ENCODE data around the gene SPX. TPM values are rescaled to one million over a fixed set of nuclear protein-coding genes. Genes with fewer than 3 reads are reported as not detected.

The SPX gene
- total RNA-seq, 1 experiment from 2014 or later, result 0.39 TPM

GRCh38 chr12:21528953-21529352 is 2.9 kb downstream of the SPX start:
- H3K9me3 ChIP-seq (ENCODE audit: insufficient read depth, low read depth), result no peaks in the 10 kb centered on the region
- no peaks in the 10 kb centered on the region for H3K36me3 ChIP-seq (ENCODE audit: low read depth)
- H3F3A ChIP-seq (ENCODE audit: insufficient read depth, low read depth), result no peaks in the 10 kb centered on the region
- DNase-seq, result no peak
- no TSS peak for BruUV-seq (replicated peaks)
- no peak overlapping the region for H3K27ac ChIP-seq
- H3K4me1 ChIP-seq (replicated peaks; ENCODE audit: insufficient read depth), result peaks cover 13% of the 10 kb centered on the region
- H2AFZ ChIP-seq, result no peak overlapping the region; the same call in 1 of the 2 replicates
- POLR2A ChIA-PET (ENCODE audit: unreplicated experiment), result no interaction called here
- no peak overlapping the region for H3K4me3 ChIP-seq
- H3K4me2 ChIP-seq, result no peak overlapping the region
- intact Hi-C loops (cut with micrococcal nuclease; ENCODE audit: unreplicated experiment), result no loop called here
- 0 out of 2 replicates have a peak, but pooled peaks cover 4% of the 10 kb centered on the region for H3K9me2 ChIP-seq (ENCODE audit: insufficient read depth)
- H4K20me1 ChIP-seq (ENCODE audit: insufficient read depth), result no peaks in the 10 kb centered on the region
- peaks cover 10% of the 10 kb centered on the region; the same call in 1 of the 2 replicates for H3K27me3 ChIP-seq (ENCODE audit: insufficient read depth, low read depth)
- no peak for TF ChIP-seq CTCF (conservative IDR thresholded peaks at IDR 0.05)
- TF ChIP-seq EZH2 (IDR thresholded peaks at IDR 0.05; ENCODE audit: low read depth), result no peak
- CTCF ChIA-PET, result interaction anchor here (0.6 kb wide), 1 partner anchor 1003 kb away, joined by 4 read pairs; no protein-coding TSS in a partner anchor
- no peaks in the 10 kb centered on the region for H3K79me2 ChIP-seq (ENCODE audit: low read depth)

GRCh38 chr12:21529456-21529855 is 3.4 kb downstream of the SPX start:
- Histone ChIP-seq H3K4me2 (no peak overlapping the region), H3K27me3 (ENCODE audit: insufficient read depth, low read depth) (peaks cover 10% of the 10 kb centered on the region; the same call in 1 of the 2 replicates), H3K36me3 (ENCODE audit: low read depth) (no peaks in the 10 kb centered on the region), H3K4me1 (replicated peaks; ENCODE audit: insufficient read depth) (peaks cover 13% of the 10 kb centered on the region), H4K20me1 (ENCODE audit: insufficient read depth) (no peaks in the 10 kb centered on the region), H2AFZ (no peak overlapping the region), H3K27ac (no peak overlapping the region), H3K79me2 (ENCODE audit: low read depth) (no peaks in the 10 kb centered on the region), H3K4me3 (no peak overlapping the region), H3F3A (ENCODE audit: insufficient read depth, low read depth) (no peaks in the 10 kb centered on the region), H3K9me2 (ENCODE audit: insufficient read depth) (0 out of 2 replicates have a peak, but pooled peaks cover 4% of the 10 kb centered on the region), H3K9me3 (ENCODE audit: insufficient read depth, low read depth) (no peaks in the 10 kb centered on the region)
- BruUV-seq (replicated peaks), result no TSS peak
- POLR2A ChIA-PET (ENCODE audit: unreplicated experiment), result no interaction called here
- CTCF ChIA-PET, result no interaction called here
- no peak for DNase-seq
- intact Hi-C loops (cut with micrococcal nuclease; ENCODE audit: unreplicated experiment), result no loop called here
- no peak for TF ChIP-seq EZH2 (IDR thresholded peaks at IDR 0.05; ENCODE audit: low read depth)
- no peak for TF ChIP-seq CTCF (conservative IDR thresholded peaks at IDR 0.05)

- Histone ChIP-seq H3K79me2 (ENCODE audit: low read depth) (no peaks in the 10 kb centered on the region), H3K27ac (no peak overlapping the region), H3K4me2 (peak overlapping the region; percentile 44), H3K9me2 (ENCODE audit: insufficient read depth) (no peaks in the 10 kb centered on the region), H3K4me1 (replicated peaks; ENCODE audit: insufficient read depth) (0 out of 2 replicates have a peak, but pooled peaks cover 10% of the 10 kb centered on the region), H3F3A (ENCODE audit: insufficient read depth, low read depth) (no peaks in the 10 kb centered on the region), H3K4me3 (no peak overlapping the region), H4K20me1 (ENCODE audit: insufficient read depth) (no peaks in the 10 kb centered on the region), H3K27me3 (ENCODE audit: insufficient read depth, low read depth) (no peaks in the 10 kb centered on the region), H2AFZ (no peak overlapping the region), H3K36me3 (ENCODE audit: low read depth) (no peaks in the 10 kb centered on the region), H3K9me3 (ENCODE audit: insufficient read depth, low read depth) (no peaks in the 10 kb centered on the region)
- POLR2A ChIA-PET (ENCODE audit: unreplicated experiment), result interaction anchor here (0.6 kb wide), 1 partner anchor 1055 kb away, joined by 4 read pairs; no protein-coding TSS in a partner anchor
- peak; percentile 7 to 73 for DNase-seq
- CTCF ChIA-PET, result no interaction called here
- BruUV-seq (replicated peaks), result no TSS peak
- TF ChIP-seq CTCF (conservative IDR thresholded peaks at IDR 0.05) (no peak), EZH2 (IDR thresholded peaks at IDR 0.05; ENCODE audit: low read depth) (no peak)
- intact Hi-C loops (cut with micrococcal nuclease; ENCODE audit: unreplicated experiment), result no loop called here
Measured at GRCh38 chr12:21538061-21538653, 12.1 kb downstream of the SPX start.

Data from PC-9 (cell line).